GM19395 (cell line): ENCODE measurements around the gene ACSS2.

Source experiments
- ATAC-seq: cut with Tn5 transposase; IDR thresholded peaks from one replicate; pipeline ENCODE4 v1.9.1; 2021; ENCODE audit warnings: mild to moderate bottlenecking, moderate library complexity; ENCODE audit not compliant: unreplicated experiment

The ACSS2 gene, protein sequence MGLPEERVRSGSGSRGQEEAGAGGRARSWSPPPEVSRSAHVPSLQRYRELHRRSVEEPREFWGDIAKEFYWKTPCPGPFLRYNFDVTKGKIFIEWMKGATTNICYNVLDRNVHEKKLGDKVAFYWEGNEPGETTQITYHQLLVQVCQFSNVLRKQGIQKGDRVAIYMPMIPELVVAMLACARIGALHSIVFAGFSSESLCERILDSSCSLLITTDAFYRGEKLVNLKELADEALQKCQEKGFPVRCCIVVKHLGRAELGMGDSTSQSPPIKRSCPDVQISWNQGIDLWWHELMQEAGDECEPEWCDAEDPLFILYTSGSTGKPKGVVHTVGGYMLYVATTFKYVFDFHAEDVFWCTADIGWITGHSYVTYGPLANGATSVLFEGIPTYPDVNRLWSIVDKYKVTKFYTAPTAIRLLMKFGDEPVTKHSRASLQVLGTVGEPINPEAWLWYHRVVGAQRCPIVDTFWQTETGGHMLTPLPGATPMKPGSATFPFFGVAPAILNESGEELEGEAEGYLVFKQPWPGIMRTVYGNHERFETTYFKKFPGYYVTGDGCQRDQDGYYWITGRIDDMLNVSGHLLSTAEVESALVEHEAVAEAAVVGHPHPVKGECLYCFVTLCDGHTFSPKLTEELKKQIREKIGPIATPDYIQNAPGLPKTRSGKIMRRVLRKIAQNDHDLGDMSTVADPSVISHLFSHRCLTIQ

DNA sequence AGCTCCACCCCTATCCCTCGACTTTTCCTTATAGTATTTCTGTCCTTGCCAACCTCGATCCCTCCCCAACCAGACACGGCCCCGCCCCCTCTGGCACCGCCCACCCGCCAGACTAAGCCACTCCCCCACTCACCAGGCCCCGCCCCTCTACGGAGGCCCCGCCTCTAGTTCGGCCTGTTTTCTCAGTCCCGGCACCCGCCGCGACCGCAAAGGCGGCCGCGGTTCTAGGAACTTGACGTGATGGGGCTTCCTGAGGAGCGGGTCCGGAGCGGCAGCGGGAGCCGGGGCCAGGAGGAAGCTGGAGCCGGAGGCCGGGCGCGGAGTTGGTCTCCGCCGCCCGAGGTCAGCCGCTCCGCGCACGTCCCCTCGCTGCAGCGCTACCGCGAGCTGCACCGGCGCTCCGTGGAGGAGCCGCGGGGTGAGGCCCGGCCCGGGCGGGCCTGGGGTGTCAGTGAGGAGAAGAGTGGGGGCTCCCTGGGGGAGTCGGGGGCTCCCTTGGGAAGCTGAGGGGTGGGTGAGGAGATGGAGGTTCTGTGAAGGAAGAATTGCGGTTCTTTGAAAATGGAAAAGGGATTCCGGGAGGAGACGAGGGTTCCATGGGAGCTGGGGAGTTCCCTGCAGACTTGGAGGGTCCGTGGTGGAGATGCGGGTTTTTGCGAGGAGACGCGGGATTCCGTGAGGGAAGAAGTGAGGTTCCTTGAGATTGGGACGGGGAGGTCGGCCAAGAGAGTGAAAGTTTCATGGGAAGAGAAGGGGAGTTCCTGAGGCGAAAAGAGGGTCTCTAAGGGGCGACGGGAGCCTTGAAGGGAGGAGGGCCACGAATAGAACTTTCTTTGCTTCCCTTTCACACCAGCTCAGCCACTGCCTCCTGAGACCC, at the start of gene ACSS2:
Gene ACSS2, plus strand, starts transcription at position 207 of the 877 bp plus-strand sequence. Its CDS starts 34 bp downstream, at position 241.
- peak; percentile 33 for ATAC-seq

DNA sequence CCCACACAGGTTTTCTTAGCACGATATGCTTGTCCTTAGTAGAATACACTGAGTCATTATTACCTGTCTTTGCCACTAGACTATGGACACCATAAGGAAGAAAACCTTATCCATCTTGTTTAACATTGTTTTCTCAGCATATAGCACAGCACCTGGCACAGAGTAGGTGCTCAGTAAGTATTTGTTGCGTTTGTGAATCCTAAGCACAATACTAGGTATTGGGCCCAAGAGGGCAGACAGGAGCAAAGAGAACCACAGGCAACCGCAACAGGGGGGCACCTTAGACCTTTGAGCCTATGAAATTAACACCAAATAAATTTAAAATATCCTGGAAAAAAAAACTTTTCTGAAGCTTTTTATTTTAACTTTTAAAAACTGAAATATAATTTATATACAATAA, 47.2 kb upstream of the ACSS2 start:
- no peak for ATAC-seq

DNA sequence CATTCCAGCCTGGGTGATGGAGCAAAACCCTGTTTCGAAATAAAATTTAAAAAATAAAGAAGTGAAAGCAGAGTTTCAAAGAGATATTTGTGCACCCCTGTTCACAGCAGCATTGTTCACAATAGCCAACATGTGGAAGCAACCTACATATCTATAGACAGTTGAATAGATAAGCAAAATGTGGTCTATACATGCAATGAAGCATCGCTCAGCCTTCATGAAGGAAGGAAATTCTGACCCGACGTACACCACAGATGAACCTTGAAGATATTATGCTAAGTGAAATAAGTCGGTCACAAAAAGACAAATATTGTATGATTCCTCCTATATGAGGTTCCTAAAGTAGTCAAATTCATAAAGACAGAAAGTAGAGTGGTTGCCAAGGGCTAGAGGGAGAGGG, 44.5 kb upstream of the ACSS2 start:
- ATAC-seq, result no peak

DNA sequence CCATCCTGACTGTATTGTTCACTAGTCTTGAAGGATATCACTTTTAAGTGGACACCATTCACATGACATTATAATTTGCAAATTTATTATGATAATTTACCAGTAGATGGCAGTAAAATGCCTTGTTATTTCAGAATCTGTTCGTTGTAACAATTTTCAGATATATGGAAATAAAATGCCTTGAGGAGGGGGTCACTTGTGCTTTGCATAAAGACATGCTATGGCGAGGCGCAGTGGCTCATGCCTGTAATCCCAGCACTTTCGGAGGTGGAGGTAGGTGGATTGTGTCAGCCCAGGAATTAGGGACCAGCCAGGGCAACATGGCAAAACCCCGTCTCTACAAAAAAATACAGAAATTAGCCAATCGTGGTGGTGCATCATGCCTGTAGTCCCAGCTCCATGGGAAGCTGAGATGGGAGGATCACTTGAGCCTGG, 41.9 kb upstream of the ACSS2 start:
- no peak for ATAC-seq

DNA sequence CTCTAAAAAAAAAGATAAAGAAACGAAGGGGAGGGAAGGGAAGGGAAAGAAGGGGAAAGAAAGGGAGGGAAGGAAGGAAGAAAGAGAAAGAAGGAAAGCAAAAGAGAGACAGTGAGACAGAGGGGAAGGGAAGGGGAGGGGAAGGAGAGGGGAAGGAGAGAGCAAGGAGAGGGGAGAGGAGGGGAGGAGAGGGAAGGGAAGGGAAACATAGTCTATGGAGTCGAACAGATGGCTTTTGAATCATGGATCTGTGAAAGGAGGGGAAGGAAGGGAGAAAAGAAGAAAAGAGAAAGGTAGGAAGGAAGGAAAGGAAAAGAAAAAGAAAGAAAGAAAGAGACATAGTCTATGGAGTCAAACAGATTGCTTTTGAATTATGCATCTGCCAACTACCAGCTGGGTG, 34.3 kb upstream of the ACSS2 start:
- ATAC-seq, result no peak

DNA sequence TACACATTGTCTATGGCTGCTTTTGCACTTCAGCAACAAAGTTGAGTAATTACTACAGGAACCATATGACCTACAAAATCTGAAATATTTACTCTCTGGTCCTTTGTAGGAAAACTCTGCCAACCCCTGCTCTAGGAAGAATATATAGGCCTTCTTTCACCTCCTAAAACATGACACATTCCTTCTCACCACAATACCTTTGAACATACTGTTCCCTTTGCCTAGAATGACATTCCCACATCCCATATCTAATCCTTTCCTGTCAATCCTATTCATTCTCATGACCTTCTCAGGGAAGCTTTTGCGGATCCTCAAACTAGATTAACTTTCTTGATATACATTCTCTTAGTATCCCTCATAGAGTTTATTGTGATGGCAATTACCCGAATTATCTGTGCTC, 33.0 kb upstream of the ACSS2 start:
- ATAC-seq, result no peak

DNA sequence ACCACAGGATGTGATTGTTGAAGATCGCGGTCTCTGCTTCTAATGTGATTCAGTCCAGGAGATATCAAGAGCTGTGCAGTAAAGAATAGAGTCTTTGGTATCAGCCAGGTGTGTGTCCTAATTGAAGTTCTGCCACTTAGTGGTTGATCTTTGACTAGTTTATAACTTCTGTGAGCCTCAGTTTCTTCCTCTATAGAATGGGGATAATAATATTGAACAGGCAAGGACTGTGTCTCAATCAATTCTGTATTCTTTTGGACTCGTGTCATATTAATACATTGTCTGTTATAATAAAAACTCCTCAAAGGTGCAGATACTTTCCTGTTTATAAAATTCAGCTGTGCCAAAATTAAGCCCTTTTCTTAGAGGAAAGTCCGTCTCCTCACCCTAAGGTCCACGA, 27.8 kb upstream of the ACSS2 start:
- ATAC-seq, result no peak

DNA sequence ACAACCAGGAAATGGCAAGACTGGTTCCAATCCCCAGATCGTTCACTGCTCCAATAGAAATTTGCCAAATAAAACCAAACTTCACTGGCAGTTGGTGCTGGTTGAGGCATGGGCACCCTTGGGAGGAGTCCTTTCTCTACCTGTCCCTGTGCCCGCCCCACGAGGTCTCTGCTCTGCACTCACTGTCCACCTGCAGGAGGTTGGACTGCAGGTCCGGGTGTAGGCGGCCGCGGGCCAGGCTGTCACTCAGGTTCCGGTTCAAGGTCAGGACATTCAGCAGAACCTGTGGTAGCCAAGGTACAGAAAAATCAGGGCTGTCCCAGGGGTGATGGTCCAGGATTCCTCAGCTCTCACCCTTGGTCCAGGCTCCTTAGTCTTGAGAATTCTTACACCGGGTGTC, 26.6 kb upstream of the ACSS2 start:
- ATAC-seq, result no peak

DNA sequence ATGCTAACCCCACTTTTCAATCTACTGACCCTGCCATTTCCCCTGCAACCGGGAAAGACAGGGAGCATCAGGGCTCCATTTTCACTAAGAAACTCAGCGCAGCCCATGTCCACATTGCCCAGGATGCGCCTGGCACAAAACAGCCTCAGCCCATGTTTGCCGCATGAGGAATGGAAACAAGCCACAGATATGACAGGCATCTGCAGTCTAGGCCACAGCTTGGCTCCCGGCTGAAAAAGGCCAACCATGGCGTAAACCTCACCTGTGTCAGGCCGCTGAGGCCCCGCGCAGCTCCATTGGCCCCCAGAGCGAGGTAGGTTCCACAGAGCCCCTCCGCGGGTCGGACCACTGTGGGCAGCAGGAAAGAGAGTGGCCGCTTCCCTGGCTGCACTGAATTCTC, 25.4 kb upstream of the ACSS2 start:
- ATAC-seq, result no peak

DNA sequence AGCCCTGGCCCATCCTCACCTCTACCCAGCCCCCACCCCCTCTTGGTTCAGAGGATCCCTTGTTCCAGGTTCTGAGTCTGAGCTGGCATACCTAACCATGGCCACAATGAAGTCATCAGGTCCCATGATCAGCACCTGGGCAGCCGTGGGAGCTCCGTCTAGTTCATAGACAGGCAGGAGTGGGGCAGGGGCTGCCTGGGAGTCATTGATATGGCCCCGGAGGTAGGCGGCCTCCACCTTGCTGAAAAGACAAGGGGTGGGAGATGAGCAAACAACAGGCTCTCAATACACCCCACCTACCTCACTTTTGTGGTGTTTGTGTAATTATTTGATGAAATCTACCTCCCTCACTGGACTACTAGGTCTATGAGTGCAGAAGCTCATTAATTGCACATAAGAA, 24.1 kb upstream of the ACSS2 start:
- ATAC-seq, result no peak

DNA sequence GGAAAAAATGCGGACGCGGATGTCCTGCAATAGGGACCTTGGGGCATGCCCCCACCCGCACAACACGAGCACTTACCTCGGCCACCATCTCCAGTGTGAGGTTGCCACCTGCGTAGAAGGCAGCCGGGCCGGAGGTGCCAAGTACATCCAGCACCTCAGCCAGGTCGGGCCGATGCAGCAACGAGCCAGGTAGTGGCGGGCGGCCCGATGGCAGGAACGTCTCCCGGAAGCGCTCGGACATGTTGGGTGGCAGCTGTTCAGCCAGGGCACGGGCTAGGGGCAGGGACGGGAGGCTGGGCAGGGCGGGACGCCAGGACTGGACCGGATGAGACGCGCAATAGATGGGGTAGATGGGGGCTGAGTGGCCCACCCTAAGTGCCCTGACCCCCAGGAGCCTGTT, 17.0 kb upstream of the ACSS2 start:
- ATAC-seq, result no peak

DNA sequence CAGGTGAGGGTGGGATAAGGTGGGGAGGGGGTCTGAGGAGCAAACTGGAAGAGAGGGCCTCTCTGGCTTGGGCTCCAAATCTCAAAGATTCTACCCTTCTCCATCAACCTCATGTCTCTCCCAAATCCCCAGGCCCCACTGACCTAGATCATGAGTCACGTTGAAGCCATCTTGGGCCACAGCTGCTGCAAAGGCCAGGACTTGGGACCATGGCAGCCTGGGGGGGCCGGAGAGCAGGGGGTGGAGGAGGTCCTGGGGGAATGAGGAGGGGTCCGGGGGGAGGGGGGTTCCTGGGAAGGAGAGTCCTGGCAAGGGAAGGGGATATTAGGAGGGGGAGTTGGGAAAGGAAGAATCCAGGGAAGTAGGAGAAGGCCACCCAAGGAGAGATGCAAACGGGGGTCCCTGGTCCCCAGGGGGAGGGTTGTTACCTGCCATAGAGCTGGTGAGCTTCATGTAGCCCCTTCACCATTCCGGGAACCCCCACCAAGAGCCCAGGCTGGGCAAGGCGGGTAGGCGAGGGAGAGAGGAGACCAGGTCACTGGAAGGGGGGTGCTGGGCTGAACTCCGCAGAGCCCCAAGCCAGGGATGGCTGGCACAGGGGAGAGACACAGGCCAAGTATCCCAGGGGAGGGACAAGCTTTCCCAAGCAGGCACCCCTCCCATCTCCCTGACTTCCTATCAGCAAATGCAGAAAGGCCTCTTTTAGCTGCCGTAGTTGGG, 16.4 kb upstream of the ACSS2 start:
- ATAC-seq, result no peak

DNA sequence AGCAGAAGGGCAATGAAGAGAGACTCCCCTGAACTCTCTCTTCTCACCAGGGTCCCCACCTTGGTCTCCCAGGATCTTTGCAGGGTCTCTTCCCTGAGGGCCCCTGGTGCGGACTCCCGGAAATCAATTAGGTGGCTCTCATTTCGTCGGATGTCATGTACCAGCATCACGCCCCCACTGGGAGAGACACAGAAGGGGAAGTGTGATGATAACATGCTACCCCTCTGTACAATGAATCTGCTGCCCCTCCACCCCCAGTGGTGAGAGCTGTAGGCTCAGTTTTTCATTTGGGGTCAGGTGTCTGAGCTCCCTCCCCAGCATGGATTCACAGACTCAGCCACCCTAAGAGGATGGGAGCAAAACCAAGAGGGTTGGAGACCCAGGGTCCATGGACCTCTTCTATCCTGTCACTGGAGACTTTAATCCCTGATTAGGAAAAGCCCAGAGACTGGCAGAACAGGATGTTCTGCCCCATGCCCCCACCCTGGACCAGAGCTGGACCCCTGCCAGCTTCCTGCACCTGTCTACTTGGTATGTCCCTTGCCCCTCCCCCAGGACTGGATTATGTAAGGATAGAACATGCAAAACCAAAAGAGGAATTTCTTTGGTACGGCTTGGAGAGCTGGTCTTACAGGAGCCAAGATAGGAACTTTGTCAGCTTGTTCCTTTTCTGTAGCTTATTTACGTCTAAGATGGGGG, 14.9 kb upstream of the ACSS2 start:
- ATAC-seq, result no peak

DNA sequence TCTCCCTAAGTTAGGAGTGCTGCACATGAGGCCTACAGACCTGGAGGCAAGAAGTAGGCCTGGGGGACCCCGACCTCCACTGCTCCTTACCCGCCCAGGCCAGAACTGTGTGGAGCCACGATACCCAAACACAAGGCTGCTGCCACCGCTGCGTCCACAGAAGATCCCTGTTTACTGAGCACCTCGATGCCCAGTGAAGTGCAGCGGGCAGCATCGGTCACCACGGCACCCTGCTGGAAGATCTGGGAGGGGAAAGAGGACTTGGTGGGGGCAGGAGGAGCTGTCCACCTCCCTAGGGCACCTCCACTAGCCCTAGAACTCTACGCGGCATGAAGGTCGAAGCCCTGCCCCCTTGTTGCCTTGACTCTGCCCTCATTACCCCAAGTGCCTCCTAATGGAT, 13.7 kb upstream of the ACSS2 start:
- no peak for ATAC-seq

DNA sequence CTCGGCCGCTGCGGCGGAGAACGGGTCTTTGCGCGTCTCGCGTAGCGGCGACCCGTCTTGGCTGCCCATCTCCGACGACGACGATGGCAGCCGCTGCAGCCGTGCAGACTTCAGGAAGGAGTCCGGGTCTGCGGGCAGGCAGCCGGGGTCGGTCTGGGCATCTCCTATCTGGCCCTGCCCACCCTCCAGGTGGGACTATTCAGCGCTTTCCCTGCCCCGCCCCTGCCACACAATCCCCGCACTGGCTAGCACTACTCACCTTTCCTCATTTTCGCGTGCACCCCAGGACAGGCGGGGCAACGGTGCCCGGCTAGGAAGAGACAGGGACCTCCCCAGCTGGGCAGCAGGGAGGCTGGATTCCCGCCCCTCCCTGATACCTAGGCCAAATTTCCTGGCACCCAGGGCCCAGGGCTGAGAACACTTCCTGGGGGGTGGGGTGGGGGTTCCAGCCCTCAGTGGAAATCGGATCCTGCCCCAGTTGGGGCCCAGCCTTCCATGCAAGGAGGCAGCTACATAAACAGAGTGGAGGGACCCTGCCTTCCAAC, 12.9 kb upstream of the ACSS2 start:
- ATAC-seq, result no peak

DNA sequence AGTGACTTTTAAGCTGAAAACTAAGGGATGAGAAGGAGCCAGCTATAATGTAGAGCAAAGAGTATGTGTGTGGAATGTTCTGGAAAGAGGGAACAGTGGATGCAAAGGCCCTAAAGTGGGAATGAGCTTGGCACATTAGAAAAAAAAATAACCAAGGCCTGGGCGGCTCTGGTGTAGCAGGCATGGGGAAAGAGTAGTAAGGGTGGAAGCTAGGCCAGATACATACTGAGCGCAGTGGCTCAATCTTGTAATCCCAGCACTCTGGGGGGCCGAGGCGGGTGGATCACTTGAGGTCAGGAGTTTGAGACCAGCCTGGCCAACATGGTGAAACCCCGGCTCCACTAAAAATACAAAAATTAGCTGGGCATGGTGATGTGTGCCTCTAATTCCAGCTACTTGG, 12.2 kb upstream of the ACSS2 start:
- no peak for ATAC-seq

DNA sequence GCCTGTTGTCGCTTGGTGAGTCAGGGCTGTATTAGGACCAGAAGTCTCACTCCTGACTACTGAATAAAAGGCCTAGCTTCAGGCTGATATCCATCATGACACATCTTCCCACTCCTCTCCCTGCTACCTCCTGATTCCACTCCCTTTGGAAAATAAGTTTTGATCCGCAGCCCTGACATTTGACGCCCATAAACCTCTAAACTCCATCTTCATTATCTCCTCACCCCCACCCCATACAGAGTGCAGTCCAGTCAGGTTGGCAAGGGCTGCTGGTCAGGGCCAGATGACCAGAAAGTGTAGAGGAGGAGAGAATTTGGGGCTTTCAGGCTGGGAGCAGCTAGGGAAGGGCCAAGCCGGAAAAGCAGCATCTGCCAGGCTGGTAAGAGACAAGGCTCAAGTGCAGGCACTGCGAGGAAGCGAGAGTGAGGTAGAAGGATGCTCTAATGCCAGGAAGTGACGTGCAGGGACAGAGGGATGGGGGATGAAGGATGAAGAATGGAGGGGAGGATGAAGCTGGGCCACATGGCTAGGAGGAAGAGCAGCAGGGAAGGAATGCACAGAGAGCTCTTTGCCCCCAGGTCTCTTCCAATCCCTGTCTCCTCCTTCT, 5.0 kb upstream of the ACSS2 start:
- no peak for ATAC-seq

DNA sequence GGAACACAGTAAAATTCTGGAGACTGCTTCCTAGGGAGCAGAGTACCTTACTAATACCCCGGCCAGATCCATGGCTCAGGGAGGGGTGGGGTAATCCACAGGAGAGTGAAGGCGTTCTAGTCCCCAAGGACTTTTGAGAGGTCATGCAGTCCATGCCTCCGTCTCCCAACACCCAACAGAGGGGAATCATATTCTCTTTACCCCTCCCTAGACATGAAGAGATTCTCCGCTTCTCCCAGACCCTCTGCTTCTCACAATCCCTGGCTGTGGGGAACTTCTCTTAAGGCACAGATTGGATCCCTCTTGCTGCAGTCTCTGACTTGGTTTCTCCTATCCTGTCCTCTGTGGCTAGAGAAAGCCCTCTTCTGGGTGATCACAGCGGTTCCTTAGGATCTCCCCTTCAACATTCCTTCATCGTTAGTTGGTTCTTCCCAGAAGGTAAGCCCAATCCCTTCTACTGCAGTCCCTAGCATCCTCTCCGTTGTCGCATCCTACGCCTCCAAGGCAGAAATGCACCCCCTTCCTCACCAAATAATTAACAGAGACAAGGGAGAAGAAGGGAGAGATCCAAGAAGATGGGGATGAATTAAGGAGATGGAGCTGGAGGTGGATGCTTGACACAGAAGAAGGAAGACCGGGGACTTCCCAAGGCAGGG, 4.3 kb upstream of the ACSS2 start:
- ATAC-seq, result no peak

DNA sequence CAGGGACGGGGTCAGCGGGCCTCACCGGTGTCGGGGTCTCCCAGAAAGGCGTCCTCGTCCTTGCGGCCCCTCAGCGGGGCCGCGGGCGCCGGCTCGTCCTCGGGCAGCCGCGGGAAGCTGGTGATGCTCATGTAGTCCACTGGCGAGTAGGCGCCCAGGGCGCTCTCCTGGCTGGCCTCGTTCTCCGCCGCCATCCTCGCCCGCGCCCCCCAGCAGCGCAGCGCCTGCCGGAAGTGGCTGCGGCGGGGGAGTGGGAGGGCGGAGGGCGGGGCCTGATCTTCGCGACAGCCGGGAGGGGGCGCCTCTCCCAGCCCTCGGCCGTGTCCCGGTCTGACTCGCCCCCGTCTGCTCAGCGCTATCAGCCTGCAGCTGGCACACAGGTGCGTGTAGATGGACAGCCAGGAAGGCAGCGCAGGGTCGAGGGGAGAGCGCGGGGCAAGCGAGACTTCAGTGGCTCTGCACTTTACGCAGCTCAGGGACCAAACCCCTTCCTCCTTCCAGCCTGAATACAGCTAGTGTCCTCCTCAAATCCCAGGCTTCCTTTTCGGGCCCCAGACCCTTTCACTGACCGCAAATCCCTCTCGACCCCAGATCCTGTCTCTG, 3.7 kb upstream of the ACSS2 start, which contains the start of gene GGT7:
Gene GGT7, minus strand, starts transcription at position 235 of the 603 bp plus-strand sequence. Its CDS starts 41 bp downstream, at position 194.
- ATAC-seq, result peak; percentile 48
